ENCODE measurements around the gene PHLPP1. TPM values are rescaled to one million over a fixed set of nuclear protein-coding genes. Genes with fewer than 3 reads are reported as not detected.

The PHLPP1 gene
- total and polyA plus RNA-seq, 2 of the 13 experiments (the other 11 are each of a cell fraction or from before 2014, with no cell fraction given) = 9.8 to 18.5 TPM

DNA sequence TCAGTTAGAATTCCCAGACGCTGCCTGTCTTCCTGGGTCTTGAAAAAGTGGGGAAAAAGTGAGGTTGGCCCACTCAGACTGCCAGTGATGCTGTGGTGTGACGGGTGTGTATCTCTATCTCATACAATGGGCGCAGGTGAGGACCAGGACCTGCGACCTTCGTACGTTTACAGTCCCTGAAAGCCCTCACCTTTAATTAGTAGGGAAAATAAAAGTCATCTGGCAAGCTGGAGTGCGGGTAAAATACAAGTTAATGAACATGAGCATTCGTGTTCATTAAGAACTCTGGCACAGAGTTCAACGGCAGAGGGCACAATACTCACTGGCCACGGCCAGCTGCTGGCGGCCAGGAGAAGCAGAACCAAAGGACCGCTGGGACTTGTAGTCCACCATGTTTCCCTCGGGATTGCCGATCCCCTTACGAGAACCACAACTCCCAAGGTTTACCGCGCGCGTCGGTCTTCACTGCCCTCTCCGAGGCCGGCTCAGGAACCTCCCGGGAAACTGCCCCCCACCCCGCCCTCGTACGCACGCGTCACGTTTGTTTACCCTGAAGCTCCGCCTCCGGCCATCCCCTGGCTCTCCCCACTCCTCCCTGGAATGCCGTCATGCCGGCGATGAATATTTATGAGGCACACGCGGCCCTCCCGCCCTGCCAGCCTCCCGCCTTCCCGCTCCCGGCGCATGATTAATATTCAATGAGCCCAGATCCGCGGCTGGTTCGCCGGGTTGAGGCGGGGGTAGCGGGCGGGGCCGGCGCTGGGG, 488 bp upstream of the PHLPP1 start (continued):
- TF ChIP-seq, protein P1, sequence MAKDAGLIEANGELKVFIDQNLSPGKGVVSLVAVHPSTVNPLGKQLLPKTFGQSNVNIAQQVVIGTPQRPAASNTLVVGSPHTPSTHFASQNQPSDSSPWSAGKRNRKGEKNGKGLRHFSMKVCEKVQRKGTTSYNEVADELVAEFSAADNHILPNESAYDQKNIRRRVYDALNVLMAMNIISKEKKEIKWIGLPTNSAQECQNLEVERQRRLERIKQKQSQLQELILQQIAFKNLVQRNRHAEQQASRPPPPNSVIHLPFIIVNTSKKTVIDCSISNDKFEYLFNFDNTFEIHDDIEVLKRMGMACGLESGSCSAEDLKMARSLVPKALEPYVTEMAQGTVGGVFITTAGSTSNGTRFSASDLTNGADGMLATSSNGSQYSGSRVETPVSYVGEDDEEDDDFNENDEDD (CRISPR knock-in tag; IDR thresholded peaks at IDR 0.05; ENCODE audit: borderline replicate concordance) = peak; percentile 80; the same call in 1 of the 2 replicates
- TF ChIP-seq ELF1 (CRISPR knock-in tag; IDR thresholded peaks at IDR 0.05) (peak; percentile 70), FOXM1 (CRISPR knock-in tag; IDR thresholded peaks at IDR 0.05) (no peak), PHF21A (CRISPR knock-in tag; IDR thresholded peaks at IDR 0.05) (0 out of 2 replicates have a peak, but pooled peaks have one; percentile 14), ZBTB7A (CRISPR knock-in tag; IDR thresholded peaks at IDR 0.05) (no peak), POLR2AphosphoS5 (IDR thresholded peaks at IDR 0.05; ENCODE audit: low read depth, low read length) (no peak), SP2 (CRISPR knock-in tag; IDR thresholded peaks at IDR 0.05) (no peak), FOXK1 (CRISPR knock-in tag; IDR thresholded peaks at IDR 0.05; ENCODE audit: borderline replicate concordance, low read depth) (no peak; the same call in none of the 2 replicates), RELA (CRISPR knock-in tag; IDR thresholded peaks at IDR 0.05) (no peak), SNRNP70 (IDR thresholded peaks at IDR 0.05; ENCODE audit: low read depth, low read length) (no peak), SAFB2 (CRISPR knock-in tag; IDR thresholded peaks at IDR 0.05; ENCODE audit: borderline replicate concordance, low read depth) (no peak), CREM (IDR thresholded peaks at IDR 0.05) (peak; percentile 94), CREM (CRISPR knock-in tag; IDR thresholded peaks at IDR 0.05) (no peak), HIVEP1 (CRISPR knock-in tag; IDR thresholded peaks at IDR 0.05) (peak; percentile 97), ATF7-NPFF (CRISPR knock-in tag; IDR thresholded peaks at IDR 0.05; ENCODE audit: low read depth) (no peak)
- TF ChIP-seq, protein P2, sequence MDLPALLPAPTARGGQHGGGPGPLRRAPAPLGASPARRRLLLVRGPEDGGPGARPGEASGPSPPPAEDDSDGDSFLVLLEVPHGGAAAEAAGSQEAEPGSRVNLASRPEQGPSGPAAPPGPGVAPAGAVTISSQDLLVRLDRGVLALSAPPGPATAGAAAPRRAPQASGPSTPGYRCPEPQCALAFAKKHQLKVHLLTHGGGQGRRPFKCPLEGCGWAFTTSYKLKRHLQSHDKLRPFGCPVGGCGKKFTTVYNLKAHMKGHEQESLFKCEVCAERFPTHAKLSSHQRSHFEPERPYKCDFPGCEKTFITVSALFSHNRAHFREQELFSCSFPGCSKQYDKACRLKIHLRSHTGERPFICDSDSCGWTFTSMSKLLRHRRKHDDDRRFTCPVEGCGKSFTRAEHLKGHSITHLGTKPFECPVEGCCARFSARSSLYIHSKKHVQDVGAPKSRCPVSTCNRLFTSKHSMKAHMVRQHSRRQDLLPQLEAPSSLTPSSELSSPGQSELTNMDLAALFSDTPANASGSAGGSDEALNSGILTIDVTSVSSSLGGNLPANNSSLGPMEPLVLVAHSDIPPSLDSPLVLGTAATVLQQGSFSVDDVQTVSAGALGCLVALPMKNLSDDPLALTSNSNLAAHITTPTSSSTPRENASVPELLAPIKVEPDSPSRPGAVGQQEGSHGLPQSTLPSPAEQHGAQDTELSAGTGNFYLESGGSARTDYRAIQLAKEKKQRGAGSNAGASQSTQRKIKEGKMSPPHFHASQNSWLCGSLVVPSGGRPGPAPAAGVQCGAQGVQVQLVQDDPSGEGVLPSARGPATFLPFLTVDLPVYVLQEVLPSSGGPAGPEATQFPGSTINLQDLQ (CRISPR knock-in tag; IDR thresholded peaks at IDR 0.05) = no peak
- TF ChIP-seq, protein P3, sequence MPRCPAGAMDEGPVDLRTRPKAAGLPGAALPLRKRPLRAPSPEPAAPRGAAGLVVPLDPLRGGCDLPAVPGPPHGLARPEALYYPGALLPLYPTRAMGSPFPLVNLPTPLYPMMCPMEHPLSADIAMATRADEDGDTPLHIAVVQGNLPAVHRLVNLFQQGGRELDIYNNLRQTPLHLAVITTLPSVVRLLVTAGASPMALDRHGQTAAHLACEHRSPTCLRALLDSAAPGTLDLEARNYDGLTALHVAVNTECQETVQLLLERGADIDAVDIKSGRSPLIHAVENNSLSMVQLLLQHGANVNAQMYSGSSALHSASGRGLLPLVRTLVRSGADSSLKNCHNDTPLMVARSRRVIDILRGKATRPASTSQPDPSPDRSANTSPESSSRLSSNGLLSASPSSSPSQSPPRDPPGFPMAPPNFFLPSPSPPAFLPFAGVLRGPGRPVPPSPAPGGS (CRISPR knock-in tag; IDR thresholded peaks at IDR 0.05) = peak; percentile 45; the same call in 1 of the 2 replicates
- TF ChIP-seq, protein P4, sequence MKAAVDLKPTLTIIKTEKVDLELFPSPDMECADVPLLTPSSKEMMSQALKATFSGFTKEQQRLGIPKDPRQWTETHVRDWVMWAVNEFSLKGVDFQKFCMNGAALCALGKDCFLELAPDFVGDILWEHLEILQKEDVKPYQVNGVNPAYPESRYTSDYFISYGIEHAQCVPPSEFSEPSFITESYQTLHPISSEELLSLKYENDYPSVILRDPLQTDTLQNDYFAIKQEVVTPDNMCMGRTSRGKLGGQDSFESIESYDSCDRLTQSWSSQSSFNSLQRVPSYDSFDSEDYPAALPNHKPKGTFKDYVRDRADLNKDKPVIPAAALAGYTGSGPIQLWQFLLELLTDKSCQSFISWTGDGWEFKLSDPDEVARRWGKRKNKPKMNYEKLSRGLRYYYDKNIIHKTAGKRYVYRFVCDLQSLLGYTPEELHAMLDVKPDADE (CRISPR knock-in tag; IDR thresholded peaks at IDR 0.05) = no peak
- TF ChIP-seq, protein P5, sequence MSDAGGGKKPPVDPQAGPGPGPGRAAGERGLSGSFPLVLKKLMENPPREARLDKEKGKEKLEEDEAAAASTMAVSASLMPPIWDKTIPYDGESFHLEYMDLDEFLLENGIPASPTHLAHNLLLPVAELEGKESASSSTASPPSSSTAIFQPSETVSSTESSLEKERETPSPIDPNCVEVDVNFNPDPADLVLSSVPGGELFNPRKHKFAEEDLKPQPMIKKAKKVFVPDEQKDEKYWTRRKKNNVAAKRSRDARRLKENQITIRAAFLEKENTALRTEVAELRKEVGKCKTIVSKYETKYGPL (CRISPR knock-in tag; IDR thresholded peaks at IDR 0.05) = no peak
- TF ChIP-seq, protein P6, sequence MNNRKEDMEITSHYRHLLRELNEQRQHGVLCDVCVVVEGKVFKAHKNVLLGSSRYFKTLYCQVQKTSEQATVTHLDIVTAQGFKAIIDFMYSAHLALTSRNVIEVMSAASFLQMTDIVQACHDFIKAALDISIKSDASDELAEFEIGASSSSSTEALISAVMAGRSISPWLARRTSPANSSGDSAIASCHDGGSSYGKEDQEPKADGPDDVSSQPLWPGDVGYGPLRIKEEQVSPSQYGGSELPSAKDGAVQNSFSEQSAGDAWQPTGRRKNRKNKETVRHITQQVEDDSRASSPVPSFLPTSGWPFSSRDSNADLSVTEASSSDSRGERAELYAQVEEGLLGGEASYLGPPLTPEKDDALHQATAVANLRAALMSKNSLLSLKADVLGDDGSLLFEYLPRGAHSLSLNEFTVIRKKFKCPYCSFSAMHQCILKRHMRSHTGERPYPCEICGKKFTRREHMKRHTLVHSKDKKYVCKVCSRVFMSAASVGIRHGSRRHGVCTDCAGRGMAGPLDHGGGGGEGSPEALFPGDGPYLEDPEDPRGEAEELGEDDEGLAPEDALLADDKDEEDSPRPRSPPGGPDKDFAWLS (CRISPR knock-in tag; IDR thresholded peaks at IDR 0.05; ENCODE audit: borderline replicate concordance) = no peak
